Measurements from ENCODE around the gene SPACDR.

SPACDR gene

DNA sequence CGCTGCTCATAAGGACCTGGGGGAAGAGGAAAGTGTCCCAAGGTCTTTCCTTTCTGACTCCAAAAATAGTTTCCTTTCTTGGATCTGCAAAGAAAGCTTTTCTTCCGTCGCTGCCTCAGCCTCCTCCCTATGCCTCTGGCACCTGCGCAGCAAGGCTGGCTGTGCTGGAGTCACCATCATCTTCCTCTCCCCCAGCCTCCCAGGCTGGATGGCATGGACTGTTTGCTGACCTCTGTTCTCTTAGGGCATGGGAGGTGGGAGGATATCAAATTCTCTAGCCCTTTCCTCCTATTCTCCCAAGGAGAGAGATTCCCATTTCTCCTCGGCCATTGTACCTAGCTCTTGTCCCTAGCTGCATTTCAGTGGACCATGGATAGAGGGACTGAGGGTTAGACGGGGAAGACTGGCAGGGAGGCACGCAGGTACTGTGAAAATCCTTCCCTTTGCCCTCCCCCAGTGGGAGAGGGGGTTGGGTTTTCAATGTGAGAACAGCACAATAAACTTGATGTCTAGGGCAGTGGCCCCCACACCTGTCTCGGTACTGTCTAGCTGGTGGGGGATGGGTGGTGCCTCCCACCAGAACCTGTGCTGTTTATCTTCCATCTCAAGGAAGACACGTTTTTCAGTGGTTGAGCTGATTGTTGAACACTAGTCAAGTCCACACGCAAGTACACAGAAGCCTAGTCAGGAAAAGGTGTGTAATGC, 30.3 kb downstream of the SPACDR start:
- DNase-seq = no peak

GRCh38 chr7:100433276-100433591, 30.8 kb downstream of the SPACDR start:
- DNase-seq = no peak

DNA sequence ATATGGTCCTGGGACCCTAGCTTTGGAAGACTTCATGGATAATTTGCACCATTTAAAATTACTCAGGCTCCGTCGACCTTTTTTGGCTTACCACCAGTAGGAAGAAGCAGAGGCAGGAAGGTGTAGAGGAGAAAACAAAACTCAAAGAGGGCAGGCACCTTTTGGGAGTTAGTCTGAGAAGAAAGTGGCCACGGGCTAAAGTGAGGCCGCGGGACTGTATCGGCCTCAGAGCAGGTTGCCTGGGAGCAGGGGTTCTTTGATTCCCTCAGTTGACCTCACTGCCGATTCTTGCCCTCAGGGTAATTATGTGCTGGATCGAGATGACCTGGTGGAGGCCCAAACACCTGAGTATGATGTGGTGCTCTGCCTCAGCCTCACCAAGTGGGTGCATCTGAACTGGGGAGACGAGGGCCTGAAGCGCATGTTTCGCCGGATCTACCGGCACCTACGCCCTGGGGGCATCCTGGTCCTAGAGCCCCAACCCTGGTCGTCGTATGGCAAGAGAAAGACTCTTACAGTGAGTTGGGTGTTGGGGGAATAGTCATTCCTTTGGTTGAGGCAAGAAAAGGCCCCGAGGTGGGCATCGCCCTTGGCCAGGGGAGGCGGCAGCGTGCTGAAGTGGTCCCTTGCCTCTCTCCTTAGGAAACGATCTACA, 31.3 kb downstream of the SPACDR start:
- no peak for DNase-seq

DNA sequence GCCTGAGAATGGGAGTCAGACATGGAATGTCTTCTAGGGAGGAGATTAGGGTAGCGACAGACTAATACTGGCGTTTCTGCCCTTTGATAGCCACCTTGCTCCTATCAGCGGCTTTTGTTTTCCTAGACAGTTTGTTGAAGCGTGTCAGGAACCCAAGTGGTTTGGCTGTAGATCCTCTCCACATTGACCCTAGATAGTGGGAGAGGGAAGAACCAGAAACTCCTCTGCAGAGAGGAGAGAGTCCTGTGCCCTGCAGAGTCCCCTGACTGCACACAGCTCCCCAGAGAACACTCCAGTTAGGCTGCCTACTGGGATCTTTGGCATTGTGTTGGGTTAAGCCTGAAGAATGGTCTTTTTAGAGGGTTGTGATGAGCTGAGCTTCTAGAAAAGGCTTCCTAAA, 32.0 kb downstream of the SPACDR start:
- DNase-seq = no peak

DNA sequence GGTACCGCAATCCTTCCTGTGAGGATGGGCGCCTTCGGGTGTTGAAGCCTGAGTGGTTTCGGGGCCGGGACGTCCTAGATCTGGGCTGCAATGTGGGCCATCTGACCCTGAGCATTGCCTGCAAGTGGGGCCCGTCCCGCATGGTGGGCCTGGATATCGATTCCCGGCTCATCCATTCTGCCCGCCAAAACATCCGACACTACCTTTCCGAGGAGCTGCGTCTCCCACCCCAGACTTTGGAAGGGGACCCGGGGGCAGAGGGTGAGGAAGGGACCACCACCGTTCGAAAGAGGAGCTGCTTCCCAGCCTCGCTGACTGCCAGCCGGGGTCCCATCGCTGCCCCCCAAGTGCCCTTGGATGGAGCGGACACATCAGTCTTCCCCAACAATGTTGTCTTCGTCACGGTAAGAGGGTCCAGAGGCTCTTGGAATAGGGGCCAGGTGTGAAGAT, 32.7 kb downstream of the SPACDR start:
- no peak for DNase-seq

DNA sequence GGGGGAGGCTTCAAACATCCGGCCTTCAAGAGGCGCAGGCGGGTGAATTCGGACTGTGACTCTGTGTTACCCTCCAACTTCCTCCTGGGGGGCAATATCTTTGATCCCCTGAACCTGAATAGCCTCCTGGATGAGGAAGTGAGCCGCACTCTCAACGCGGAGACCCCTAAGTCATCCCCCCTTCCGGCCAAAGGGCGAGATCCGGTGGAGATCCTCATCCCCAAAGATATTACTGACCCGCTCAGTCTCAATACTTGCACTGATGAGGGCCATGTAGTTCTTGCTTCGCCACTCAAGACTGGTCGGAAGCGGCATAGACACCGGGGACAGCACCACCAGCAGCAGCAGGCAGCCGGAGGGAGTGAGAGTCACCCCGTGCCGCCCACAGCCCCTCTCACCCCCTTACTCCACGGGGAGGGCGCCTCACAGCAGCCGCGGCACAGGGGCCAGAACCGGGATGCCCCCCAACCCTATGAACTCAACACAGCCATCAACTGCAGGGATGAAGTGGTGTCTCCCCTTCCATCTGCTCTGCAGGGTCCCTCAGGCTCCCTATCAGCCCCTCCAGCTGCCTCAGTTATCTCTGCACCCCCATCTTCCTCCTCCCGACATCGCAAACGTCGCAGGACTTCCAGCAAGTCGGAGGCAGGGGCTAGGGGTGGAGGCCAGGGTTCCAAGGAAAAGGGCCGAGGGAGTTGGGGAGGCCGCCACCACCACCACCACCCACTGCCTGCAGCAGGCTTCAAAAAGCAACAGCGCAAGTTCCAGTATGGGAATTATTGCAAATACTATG, 33.4 kb downstream of the SPACDR start:
- no peak for DNase-seq

- DNase-seq = peak; percentile 39
Observed at GRCh38 chr7:100429637-100430492, 34.2 kb downstream of the SPACDR start, which contains the start of gene MEPCE. Gene MEPCE, plus strand, starts transcription at chr7:100429831. Its CDS starts 188 bp downstream, at chr7:100430019.

DNA sequence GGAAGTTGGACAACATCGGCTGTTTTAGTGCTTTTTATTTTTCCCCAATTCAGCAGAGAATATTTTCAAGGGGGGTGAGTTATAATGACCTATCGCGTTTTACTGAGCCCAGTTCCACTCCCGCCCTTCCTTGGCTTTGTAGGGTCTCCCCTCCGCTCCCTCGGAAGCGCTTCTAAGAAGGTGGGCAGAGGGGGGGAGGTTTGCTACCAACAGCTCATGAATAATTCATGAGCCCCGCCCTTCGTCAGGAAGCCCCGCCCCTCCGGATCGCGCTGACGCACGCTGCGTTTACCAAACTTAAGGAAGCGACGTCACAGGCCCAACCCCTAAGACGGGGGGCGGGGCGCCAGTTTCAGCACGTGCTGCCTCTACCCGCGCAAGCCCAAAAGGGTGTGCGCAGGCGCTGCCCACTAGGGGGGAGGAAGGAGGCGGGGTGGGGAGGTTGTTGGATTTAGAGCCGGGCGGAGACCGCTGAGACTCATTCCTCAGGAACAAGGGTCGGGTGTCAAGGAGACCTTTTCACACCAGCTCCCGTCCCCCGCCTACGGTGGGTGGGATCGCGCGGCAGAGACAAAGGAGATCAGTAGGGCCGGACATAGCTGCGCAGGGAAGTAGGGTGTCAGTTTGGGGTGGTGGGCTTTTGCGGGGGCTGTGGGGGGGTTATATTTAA, 35.0 kb downstream of the SPACDR start:
- peak; percentile 88 for DNase-seq

GRCh38 chr7:100428199-100428966, 35.7 kb downstream of the SPACDR start, which contains the start of gene ZCWPW1:
Gene ZCWPW1, minus strand, starts transcription at chr7:100428703. Its CDS starts 8,054 bp downstream, at chr7:100420649.
- peak; percentile 68 for DNase-seq

DNA sequence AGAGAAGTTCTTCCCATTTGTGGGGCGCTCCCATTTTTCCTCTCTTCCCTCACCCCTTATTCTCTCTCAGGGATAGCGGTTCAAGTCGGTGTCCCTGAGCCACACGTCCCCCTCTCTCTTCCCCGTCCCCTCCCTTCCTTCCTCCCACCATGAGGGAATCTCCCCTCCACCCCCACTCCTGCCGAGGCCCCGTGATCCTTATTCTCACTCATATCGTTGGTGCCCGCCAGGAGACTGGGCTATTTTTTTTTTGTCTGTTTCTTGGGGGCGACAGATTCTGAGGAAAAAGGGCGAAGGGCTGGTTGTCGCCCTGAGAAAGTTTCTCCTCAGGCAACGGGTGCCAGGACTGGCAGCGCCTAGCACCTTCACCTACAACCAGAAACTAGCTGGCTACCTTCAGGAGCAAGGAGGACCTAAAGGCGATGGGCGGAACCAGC, 36.3 kb downstream of the SPACDR start:
- DNase-seq = no peak

DNA sequence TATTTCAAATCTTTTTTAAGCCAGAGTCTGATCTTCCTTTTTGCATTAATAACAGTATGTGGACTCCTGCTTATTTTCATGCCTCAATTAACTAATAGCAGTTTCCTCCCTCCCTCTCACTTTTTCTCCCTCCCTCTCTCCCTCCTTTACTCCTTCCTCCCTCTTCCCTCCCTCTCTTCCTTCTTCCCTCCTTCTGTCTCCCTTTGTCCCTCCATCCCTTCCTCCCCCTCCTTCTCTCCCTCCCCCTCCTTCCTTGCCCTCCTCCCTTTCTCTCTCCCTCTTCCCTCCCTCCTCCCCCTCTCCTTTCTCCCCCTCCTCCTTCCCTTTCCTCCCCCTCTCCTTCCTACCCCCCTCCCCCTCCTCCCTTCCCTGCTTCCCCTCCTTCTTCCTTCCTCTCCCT, 37.5 kb downstream of the SPACDR start:
- DNase-seq = no peak

DNA sequence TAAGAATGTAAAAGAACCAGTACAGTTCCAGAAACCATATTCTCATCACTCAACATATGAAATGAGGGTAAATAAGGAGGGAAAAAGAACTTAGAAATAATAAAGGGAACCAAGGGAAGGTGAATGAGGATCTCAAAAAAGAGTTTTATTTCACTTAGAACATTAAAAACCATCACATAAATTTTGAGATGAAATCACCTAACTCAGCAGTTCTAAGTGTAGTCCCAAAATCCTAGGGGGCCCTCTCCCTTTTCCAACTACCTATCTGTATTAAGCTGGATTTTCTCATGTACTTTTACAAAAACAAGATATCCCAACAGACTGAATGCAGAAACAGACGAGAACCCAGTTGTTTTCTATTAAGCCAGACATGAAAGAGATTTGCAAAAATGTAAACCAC, 38.7 kb downstream of the SPACDR start:
- DNase-seq = no peak

DNA sequence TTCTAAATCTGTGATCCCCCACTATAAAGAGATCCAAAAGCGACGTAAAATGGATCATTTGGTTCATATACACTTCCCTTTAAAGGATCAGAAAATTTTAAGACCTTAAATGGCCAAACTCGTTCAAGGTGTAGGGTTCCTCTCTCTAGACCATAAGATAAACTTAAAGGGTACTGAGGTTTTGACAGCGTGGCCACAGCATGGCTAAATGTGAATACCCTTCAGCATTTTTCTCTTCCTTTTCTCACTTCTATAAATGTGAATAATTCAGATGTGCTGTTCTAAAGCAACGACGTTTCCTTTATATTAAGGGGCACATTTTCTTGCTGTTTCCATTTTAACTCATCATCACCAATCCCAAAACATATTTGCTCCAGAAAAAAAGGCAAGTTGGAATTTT, 40.7 kb downstream of the SPACDR start:
- DNase-seq = no peak

DNA sequence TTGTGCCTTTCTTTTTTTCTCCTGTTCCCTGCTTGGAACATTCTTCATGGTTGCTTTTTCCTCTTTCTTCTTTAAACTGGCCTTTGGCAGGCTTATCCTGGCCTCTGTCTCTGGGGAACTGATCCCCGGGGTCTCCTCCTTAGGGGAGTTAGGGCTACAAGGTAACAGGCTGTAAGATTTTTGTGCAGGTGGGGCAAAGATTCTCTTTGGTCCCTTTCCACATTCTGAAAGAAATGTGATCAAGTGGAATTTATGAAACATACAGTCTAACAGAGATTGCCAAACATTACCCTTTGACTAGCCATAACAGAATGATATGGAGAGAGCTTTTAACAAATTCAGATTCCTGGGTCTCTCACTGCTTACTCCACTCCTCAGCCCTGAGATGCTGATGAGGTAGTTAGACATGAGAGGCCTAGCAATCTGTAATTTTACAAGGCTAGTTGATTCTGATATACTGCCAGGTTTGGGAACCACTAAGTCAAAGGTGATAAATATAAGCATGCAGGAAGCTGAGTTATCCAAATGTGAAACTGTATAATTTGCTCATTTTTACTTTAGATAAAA, 44.3 kb downstream of the SPACDR start:
- DNase-seq = no peak

DNA sequence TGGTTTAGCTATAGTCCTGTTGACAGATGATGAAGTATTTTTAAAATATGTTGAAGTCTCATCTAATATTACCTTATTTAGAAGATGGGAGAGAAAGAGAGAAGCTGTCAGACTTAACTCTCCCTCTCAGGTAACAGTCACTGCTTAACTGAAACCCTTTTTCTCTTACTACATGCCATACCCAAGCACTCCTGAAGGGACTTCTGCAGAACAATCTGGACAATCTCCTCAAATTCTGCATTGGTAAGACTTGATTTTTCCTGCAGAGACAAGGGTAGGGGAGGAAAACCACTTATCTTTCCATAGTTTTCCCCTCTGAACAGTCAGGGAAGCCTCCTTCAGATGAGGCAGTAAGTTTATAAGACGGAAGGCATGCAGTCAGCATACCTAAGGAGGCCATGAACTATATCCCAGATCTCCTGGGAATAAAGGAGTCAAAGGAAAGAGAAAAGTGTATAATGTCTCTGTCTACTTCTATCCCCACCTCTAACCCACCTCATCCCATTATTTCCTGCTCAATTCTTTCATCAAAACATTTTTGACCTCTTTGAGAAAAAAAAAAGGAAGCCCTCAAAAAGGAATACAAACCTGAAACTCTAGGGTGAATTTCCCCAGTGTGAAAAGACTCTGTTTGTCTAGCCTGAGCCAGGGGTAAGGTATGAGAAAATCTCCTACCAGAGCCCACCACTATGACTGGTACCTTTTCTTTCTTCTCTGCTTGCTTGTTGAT, 45.0 kb downstream of the SPACDR start:
- DNase-seq = no peak

- DNase-seq = no peak
Observed at GRCh38 chr7:100415448-100415847, 48.6 kb downstream of the SPACDR start.

DNA sequence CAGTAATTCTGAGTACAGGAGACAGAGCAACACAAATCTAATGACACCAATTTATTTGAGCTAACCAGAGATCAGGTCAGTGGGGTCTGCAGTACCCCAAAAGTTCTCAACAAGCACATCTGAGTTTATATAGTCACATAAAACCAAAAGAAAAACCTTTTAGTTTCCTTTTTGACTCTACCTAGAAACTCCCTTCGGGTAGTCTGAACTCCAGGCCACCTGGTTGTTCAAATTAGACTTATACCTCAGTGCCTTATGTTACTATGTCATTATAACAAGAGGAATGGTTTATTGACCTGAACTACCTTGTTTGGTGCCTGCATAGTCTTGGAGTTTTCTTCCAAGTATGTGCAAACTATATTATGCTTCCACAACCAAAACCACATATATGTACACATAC, 50.2 kb downstream of the SPACDR start:
- DNase-seq = no peak

DNA sequence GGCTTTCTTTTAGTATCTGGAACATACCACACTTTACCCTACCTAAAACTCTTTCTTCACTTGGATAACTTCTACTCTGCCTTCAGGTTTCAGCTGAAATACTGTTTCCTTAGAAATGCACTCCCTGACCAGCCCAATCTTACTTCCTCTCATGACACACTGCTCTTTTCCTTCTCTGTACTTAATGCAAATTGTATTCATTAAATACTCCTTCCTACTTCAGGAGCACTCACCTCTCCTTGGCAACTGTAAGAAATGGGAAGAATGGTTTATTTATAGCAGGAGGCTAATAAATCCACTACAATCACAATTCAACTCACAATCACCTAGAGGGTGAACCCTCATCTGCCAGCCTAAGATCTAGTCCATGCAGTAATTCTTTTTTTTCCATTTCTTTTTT, 50.7 kb downstream of the SPACDR start:
- DNase-seq = no peak

- DNase-seq = no peak
Observed at GRCh38 chr7:100411101-100411500, 53.0 kb downstream of the SPACDR start.
